Activated CD4-positive, CD25-positive, alpha-beta regulatory T cell treated with anti-CD3 and anti-CD28 coated beads, Interleukin-2, amount 50 U/mL, for 72 hours (primary cell): Measurements from ENCODE around the gene ELN.
"Not testable (repeated sequence)": the region's sequence is repeated elsewhere in the genome, so short reads cannot be mapped to it uniquely, and the experiment has no call there.

Source experiments
- DNase-seq: peaks from one replicate; pipeline ENCODE4 v3.0.0; 2021

ELN gene

GRCh38 chr7:74002474-74003017 is 25.4 kb upstream of the ELN start:
- no peak for DNase-seq

GRCh38 chr7:74003621-74004020 is 24.4 kb upstream of the ELN start:
- DNase-seq: no peak

- DNase-seq: no peak
Observed at GRCh38 chr7:74006032-74006431, 21.9 kb upstream of the ELN start.

GRCh38 chr7:74006451-74007241 is 21.3 kb upstream of the ELN start:
- DNase-seq: no peak

- DNase-seq: no peak
Observed at GRCh38 chr7:74007242-74007567, 20.8 kb upstream of the ELN start.

- DNase-seq: no peak
Observed at GRCh38 chr7:74008687-74009086, 19.3 kb upstream of the ELN start.

- no peak for DNase-seq
Observed at GRCh38 chr7:74009719-74010118, 18.3 kb upstream of the ELN start.

- no peak for DNase-seq
Observed at GRCh38 chr7:74010407-74010806, 17.6 kb upstream of the ELN start.

GRCh38 chr7:74011421-74011820 is 16.6 kb upstream of the ELN start:
- DNase-seq: not testable (repeated sequence)

- no peak for DNase-seq
Observed at GRCh38 chr7:74012842-74013249, 15.1 kb upstream of the ELN start.

- no peak for DNase-seq
Observed at GRCh38 chr7:74013539-74014272, 14.3 kb upstream of the ELN start.

- DNase-seq: no peak
Observed at GRCh38 chr7:74014931-74015330, 13.0 kb upstream of the ELN start.

- DNase-seq: no peak
Observed at GRCh38 chr7:74015670-74016069, 12.3 kb upstream of the ELN start.

- no peak for DNase-seq
Observed at GRCh38 chr7:74017125-74017524, 10.8 kb upstream of the ELN start.

GRCh38 chr7:74018246-74018895 is 9.6 kb upstream of the ELN start:
- DNase-seq: no peak

GRCh38 chr7:74019149-74019548 is 8.8 kb upstream of the ELN start:
- no peak for DNase-seq

GRCh38 chr7:74020390-74020789 is 7.6 kb upstream of the ELN start:
- DNase-seq: no peak

GRCh38 chr7:74021546-74022320 is 6.2 kb upstream of the ELN start:
- no peak for DNase-seq

- DNase-seq: no peak
Observed at GRCh38 chr7:74022507-74022906, 5.5 kb upstream of the ELN start.

GRCh38 chr7:74023092-74023536 is 4.9 kb upstream of the ELN start:
- no peak for DNase-seq

GRCh38 chr7:74023786-74024185 is 4.2 kb upstream of the ELN start:
- DNase-seq: no peak

- DNase-seq: no peak
Observed at GRCh38 chr7:74025146-74025545, 2.8 kb upstream of the ELN start.

- DNase-seq: no peak
Observed at GRCh38 chr7:74025730-74026129, 2.2 kb upstream of the ELN start.
